Esophagus squamous epithelium (tissue), 5 donors: ENCODE data around the gene TFEC. TPM values are rescaled to one million over a fixed set of nuclear protein-coding genes. Genes with fewer than 3 reads are reported as not detected.

Experiments
- DNase-seq: peaks from one replicate; lab custom pipeline; 2025; lab: John Stamatoyannopoulos, UW
- H3K27ac ChIP-seq, 4 donors: fragments of 200-600 bp; sonication (generic); one replicate each; pipeline ENCODE4 v1.5.1; 2016 to 2019; ENCODE audit warnings: mild to moderate bottlenecking in 1 of 4
- H3K27me3 ChIP-seq, 4 donors: fragments of 200-600 bp; sonication (generic); 1 replicate in 3 of 4; 2 replicates in 1 of 4; pipeline versions ENCODE4 v1.5.1 to v1.6.0; 2017 to 2021; ENCODE audit warnings: antibody characterized with exemption in 1 of 4
- H3K36me3 ChIP-seq, 3 donors: fragments of 200-600 bp; sonication (generic); one replicate each; pipeline ENCODE4 v1.5.1; 2016 to 2019
- H3K4me1 ChIP-seq, 3 donors: fragments of 200-600 bp; sonication (generic); one replicate each; pipeline ENCODE4 v1.5.1; 2017 to 2019
- H3K4me3 ChIP-seq, 4 donors: fragments of 200-600 bp; sonication (generic); 1 replicate in 3 of 4; 2 replicates in 1 of 4; pipeline ENCODE4 v1.5.1; 2016 to 2019; ENCODE audit warnings: mild to moderate bottlenecking in 2 of 4, moderate library complexity in 1 of 4
- H3K9me3 ChIP-seq, 3 donors: fragments of 200-600 bp; sonication (generic); one replicate each; pipeline ENCODE4 v1.5.1; 2016 to 2019
- CTCF ChIP-seq, 6 experiments: fragments of 450-650 bp in 4 of 6; fragments of 200-600 bp in 2 of 6; sonication (generic) in 2 of 6; IDR thresholded peaks; one replicate each; pipeline ENCODE4 v1.5.1; 2016 to 2019; ENCODE audit warnings: antibody characterized with exemption in 6 of 6, mild to moderate bottlenecking in 4 of 6, moderate library complexity in 4 of 6
- POLR2A ChIP-seq, 4 donors: fragments of 450-650 bp; IDR thresholded peaks; one replicate each; pipeline ENCODE4 v1.6.1; 2017; ENCODE audit warnings: antibody characterized with exemption in 4 of 4, mild to moderate bottlenecking in 4 of 4, moderate library complexity in 3 of 4
- WGBS, 2 donors: methylation state at CpG; one replicate each; pipeline ENCODE4 v1.1.5; 2018; 5-methylcytosine and 5-hydroxymethylcytosine counted together
- intact Hi-C: fragments of 100-400 bp; cut with DNase I; formaldehyde crosslinking; loops from one replicate; pipeline ENCODE4 v1.15.0; 2022
- total RNA-seq, 4 donors: library from RNA; depleted of rRNA; stranded (reverse); fragments of >200 nt; gene quantifications; one replicate each; pipeline ENCODE4 v1.1.0, GENCODE V29; 2016
- donor health status: DM: yes; HTN: yes; CAD: no.

TFEC gene
- total RNA-seq, 4 donors from 2014 or later = 0.40 to 2.7 (median 1.6) TPM; not detected in 1

- intact Hi-C loops = no loop called here
- DNase-seq = no peak
- H3K27ac ChIP-seq = no peak overlapping the region
- H3K9me3 ChIP-seq = no peaks in the 10 kb centered on the region
- no peak for TF ChIP-seq CTCF (IDR thresholded peaks at IDR 0.05)
- no peak for TF ChIP-seq POLR2A (IDR thresholded peaks at IDR 0.05)
- H3K4me1 ChIP-seq = no peaks in the 10 kb centered on the region
- no peaks in the 10 kb centered on the region for H3K36me3 ChIP-seq
- H3K4me3 ChIP-seq = no peak overlapping the region
- H3K27me3 ChIP-seq = no peaks in the 10 kb centered on the region
- 28 to 39% methylated on average over 3 of the region's 3 CpGs for WGBS, 2 donors
These were observed 53.9 kb downstream of the TFEC start for GRCh38 chr7:115976651-115977050.

DNA sequence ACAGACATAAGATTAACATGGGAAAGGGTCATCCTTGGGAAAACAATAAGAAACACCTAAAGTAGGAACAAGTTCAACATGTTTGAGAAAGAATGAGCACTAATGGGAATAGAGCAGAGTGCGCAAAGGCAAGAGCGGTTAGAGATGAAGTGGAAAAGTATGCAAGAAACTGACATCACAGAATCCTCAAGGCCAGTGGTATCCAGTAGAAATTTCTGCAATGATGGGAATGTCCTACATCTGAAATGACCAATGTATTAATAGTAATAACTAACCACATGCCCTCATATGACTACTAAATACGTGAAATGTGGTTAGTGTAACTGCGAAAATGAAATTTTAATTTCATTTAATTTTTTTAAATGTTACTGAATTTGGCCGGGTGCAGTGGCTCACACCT is 54.8 kb downstream of the TFEC start:
- H3K36me3 ChIP-seq = no peaks in the 10 kb centered on the region
- no peak overlapping the region for H3K27ac ChIP-seq
- TF ChIP-seq CTCF (IDR thresholded peaks at IDR 0.05) (no peak), POLR2A (IDR thresholded peaks at IDR 0.05) (no peak)
- H3K9me3 ChIP-seq = no peaks in the 10 kb centered on the region
- H3K4me1 ChIP-seq = no peaks in the 10 kb centered on the region
- no peak overlapping the region for H3K4me3 ChIP-seq
- WGBS, 2 donors = 69 to 71% methylated on average over 5 of the region's 5 CpGs
- DNase-seq = no peak
- H3K27me3 ChIP-seq = no peaks in the 10 kb centered on the region
- intact Hi-C loops = no loop called here

DNA sequence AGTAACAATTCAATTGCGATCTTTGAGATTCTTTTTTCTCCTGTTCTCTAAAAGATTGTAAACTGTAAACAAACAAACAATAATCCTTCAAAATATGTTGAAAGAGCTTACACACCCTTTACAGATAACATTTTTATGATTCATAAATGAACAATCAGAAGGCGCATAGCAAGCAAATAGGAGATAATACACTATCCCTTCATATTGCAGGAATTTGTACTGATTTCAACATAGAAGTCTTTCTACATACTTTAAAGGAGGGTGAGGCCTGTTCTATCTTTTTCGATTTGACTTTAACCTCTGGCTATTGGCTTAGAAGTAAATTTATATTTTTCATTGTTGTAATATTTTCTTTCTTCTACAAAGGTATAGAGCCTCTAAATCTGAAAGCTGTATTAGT is 57.2 kb downstream of the TFEC start:
- Histone ChIP-seq H3K4me1 (no peaks in the 10 kb centered on the region), H3K27ac (no peak overlapping the region), H3K27me3 (no peaks in the 10 kb centered on the region), H3K9me3 (no peaks in the 10 kb centered on the region), H3K36me3 (no peaks in the 10 kb centered on the region), H3K4me3 (no peak overlapping the region)
- TF ChIP-seq POLR2A (IDR thresholded peaks at IDR 0.05) (no peak), CTCF (IDR thresholded peaks at IDR 0.05) (no peak)
- no peak for DNase-seq
- 66 to 75% methylated on average over 3 of the region's 3 CpGs for WGBS, 2 donors
- intact Hi-C loops = no loop called here

- TF ChIP-seq CTCF (IDR thresholded peaks at IDR 0.05) (no peak), POLR2A (IDR thresholded peaks at IDR 0.05) (no peak)
- H3K27ac ChIP-seq = no peak overlapping the region
- no peaks in the 10 kb centered on the region for H3K27me3 ChIP-seq
- H3K4me1 ChIP-seq = no peaks in the 10 kb centered on the region
- DNase-seq = no peak
- no peak overlapping the region for H3K4me3 ChIP-seq
- no peaks in the 10 kb centered on the region for H3K36me3 ChIP-seq
- no peaks in the 10 kb centered on the region for H3K9me3 ChIP-seq
- intact Hi-C loops = no loop called here
These were observed 59.1 kb downstream of the TFEC start for GRCh38 chr7:115971506-115971905.

DNA sequence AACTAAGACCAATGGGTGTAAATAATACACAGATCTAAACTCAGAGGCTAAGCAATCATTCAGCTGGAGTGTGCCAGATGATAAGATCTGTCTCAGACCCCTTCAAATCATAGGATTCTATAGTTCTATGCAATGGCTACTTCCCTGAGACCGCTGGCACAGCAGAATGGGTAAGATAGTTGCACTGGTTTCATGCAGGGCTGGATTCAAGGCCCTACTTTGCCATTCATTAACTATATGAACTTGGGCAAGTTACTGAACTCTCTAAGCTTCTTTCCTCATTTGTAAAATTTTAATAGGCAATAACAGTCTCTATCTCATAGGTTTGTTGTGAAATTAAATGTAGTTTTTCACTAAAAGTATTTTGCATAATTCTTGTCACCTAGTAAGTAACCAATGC is 62.0 kb downstream of the TFEC start:
- intact Hi-C loops = no loop called here
- TF ChIP-seq POLR2A (IDR thresholded peaks at IDR 0.05) (no peak), CTCF (IDR thresholded peaks at IDR 0.05) (no peak)
- no peaks in the 10 kb centered on the region for H3K9me3 ChIP-seq
- H3K27ac ChIP-seq = no peak overlapping the region
- no peak overlapping the region for H3K4me3 ChIP-seq
- no peak for DNase-seq
- no peaks in the 10 kb centered on the region for H3K4me1 ChIP-seq
- H3K36me3 ChIP-seq = no peaks in the 10 kb centered on the region
- H3K27me3 ChIP-seq = no peaks in the 10 kb centered on the region
- WGBS, 2 donors = 38 to 82% methylated on average over 1 of the region's 1 CpG
